Stimulated activated CD8-positive, alpha-beta memory T cell treated with anti-CD3 and anti-CD28 coated beads, Interleukin-4, amount 100 ng/mL, for 4 hours (primary cell): ENCODE measurements around the gene GRM8.
A peak's percentile ranks its signal among the peaks of the same experiment; 100 is the strongest.

ENCODE experiments used
- DNase-seq, 2 donors: peaks; one replicate each; pipeline ENCODE4 v3.0.0-alpha.2; 2020; ENCODE audit warnings: low read depth in 2 of 2, low spot score in 1 of 2

The GRM8 gene

GRCh38 chr7:126750207-126750911, 502.4 kb downstream of the GRM8 start:
- DNase-seq = no peak

GRCh38 chr7:126728967-126729366, 523.8 kb downstream of the GRM8 start:
- DNase-seq = no peak

GRCh38 chr7:126727930-126728391, 524.8 kb downstream of the GRM8 start:
- DNase-seq = no peak

GRCh38 chr7:126723966-126724544, 528.7 kb downstream of the GRM8 start:
- DNase-seq = no peak

GRCh38 chr7:126720232-126720631, 532.5 kb downstream of the GRM8 start:
- DNase-seq = no peak

- no peak for DNase-seq
These were observed 534.3 kb downstream of the GRM8 start for GRCh38 chr7:126718419-126718818.

GRCh38 chr7:126716321-126716720, 536.4 kb downstream of the GRM8 start:
- DNase-seq = no peak

- DNase-seq = no peak
These were observed 537.7 kb downstream of the GRM8 start for GRCh38 chr7:126715076-126715475.

- no peak for DNase-seq
These were observed 550.3 kb downstream of the GRM8 start for GRCh38 chr7:126702242-126703016.

GRCh38 chr7:126700807-126701604, 551.7 kb downstream of the GRM8 start:
- peak; percentile 2 to 4 for DNase-seq

GRCh38 chr7:126699707-126700106, 553.0 kb downstream of the GRM8 start:
- no peak for DNase-seq

- no peak for DNase-seq
These were observed 553.8 kb downstream of the GRM8 start for GRCh38 chr7:126698909-126699308.

- DNase-seq = no peak
These were observed 554.3 kb downstream of the GRM8 start for GRCh38 chr7:126698446-126698845.

GRCh38 chr7:126696256-126697038, 556.3 kb downstream of the GRM8 start:
- DNase-seq = no peak

GRCh38 chr7:126690848-126691751, 561.6 kb downstream of the GRM8 start:
- DNase-seq = no peak

- no peak for DNase-seq
These were observed 562.6 kb downstream of the GRM8 start for GRCh38 chr7:126690104-126690503.

GRCh38 chr7:126689037-126689436, 563.7 kb downstream of the GRM8 start:
- no peak for DNase-seq

- DNase-seq = no peak
These were observed 566.3 kb downstream of the GRM8 start for GRCh38 chr7:126686474-126686873.

- no peak for DNase-seq
These were observed 567.1 kb downstream of the GRM8 start for GRCh38 chr7:126685596-126685995.
